ENCODE results near the gene CHRNG.

CHRNG gene

GRCh38 chr2:232493701-232494474 lies 45.6 kb upstream of the CHRNG start:
- no peak for DNase-seq (ENCODE audit: extremely low spot score)
- no peak for TF ChIP-seq CTCF (IDR thresholded peaks at IDR 0.05; ENCODE audit: control extremely low read depth, extremely low read depth, low read depth, missing control alignments)
- POLR2A ChIA-PET, result no interaction called here
- CTCF ChIA-PET, result interaction anchor here (1.2 kb wide), 1 partner anchor 11 kb away, joined by 3 read pairs; no protein-coding TSS in a partner anchor

GRCh38 chr2:232494542-232494941 lies 45.0 kb upstream of the CHRNG start:
- no peak for DNase-seq (ENCODE audit: extremely low spot score)
- ChIA-PET CTCF (interaction anchor here (1.2 kb wide), 1 partner anchor 10 kb away, joined by 3 read pairs; no protein-coding TSS in a partner anchor), POLR2A (no interaction called here)
- no peak for TF ChIP-seq CTCF (IDR thresholded peaks at IDR 0.05; ENCODE audit: control extremely low read depth, extremely low read depth, low read depth, missing control alignments)

GRCh38 chr2:232495292-232495691 lies 44.2 kb upstream of the CHRNG start:
- CTCF ChIA-PET, result no interaction called here
- POLR2A ChIA-PET, result no interaction called here
- no peak for DNase-seq (ENCODE audit: extremely low spot score)
- TF ChIP-seq CTCF (IDR thresholded peaks at IDR 0.05; ENCODE audit: control extremely low read depth, extremely low read depth, low read depth, missing control alignments), result no peak

- DNase-seq (ENCODE audit: extremely low spot score), result no peak
- TF ChIP-seq CTCF (IDR thresholded peaks at IDR 0.05; ENCODE audit: control extremely low read depth, extremely low read depth, low read depth, missing control alignments), result no peak
- CTCF ChIA-PET, result no interaction called here
- POLR2A ChIA-PET, result interaction anchor here (0.7 kb wide), 1 partner anchor 171 kb away, joined by 3 read pairs; no protein-coding TSS in a partner anchor
Measured at GRCh38 chr2:232496501-232497270, 42.8 kb upstream of the CHRNG start.

GRCh38 chr2:232497348-232497747 lies 42.1 kb upstream of the CHRNG start:
- ChIA-PET POLR2A (interaction anchor here (0.7 kb wide), 1 partner anchor 172 kb away, joined by 3 read pairs; no protein-coding TSS in a partner anchor), CTCF (no interaction called here)
- DNase-seq (ENCODE audit: extremely low spot score), result no peak
- no peak for TF ChIP-seq CTCF (IDR thresholded peaks at IDR 0.05; ENCODE audit: control extremely low read depth, extremely low read depth, low read depth, missing control alignments)

- TF ChIP-seq CTCF (IDR thresholded peaks at IDR 0.05; ENCODE audit: control extremely low read depth, extremely low read depth, low read depth, missing control alignments), result no peak
- CTCF ChIA-PET, result no interaction called here
Measured at GRCh38 chr2:232498452-232498851, 41.0 kb upstream of the CHRNG start.

More at GRCh38 chr2:232498452-232498851, 41.0 kb upstream of the CHRNG start:
- no peak for DNase-seq (ENCODE audit: extremely low spot score)
- POLR2A ChIA-PET, result no interaction called here

Measured in GM10248 (cell line).